K562 (cell line): ENCODE measurements around the gene INHBC. TPM values are rescaled to one million over a fixed set of nuclear protein-coding genes. Genes with fewer than 3 reads are reported as not detected.

Experiments
- ATAC-seq: fragments of 200-7000 bp; cut with Tn5 transposase; 3 replicates; pipeline ENCODE4 v1.9.1; 2020; ENCODE audit warnings: moderate library complexity
- BruUV-seq: library from RNA; stranded (reverse); fragments of 400-500 nt; replicated peaks from 2 replicates; lab custom pipeline; 2021; lab: Mats Ljungman, UMichigan
- CTCF ChIA-PET: fragments of 300-600 bp; formaldehyde crosslinking; extraction: SDS; loops from one replicate; lab custom pipeline; 2021; ENCODE audit warnings: low intra/inter-chr PET ratio; lab: Yijun Ruan, JAX
- POLR2A ChIA-PET: fragments of 300-600, 350-650 bp; sonication (Branson Sonifier 250); formaldehyde crosslinking; extraction: SDS; loops from one replicate; lab custom pipeline; 2021; ENCODE audit warnings: antibody characterized with exemption, inconsistent platforms; lab: Yijun Ruan, JAX
- DNase-seq, 4 experiments: peaks; one replicate each; pipeline versions ENCODE4 v3.0.0 to v3.0.0-alpha.2; 2011 to 2018; ENCODE audit warnings: low spot score in 3 of 4, mixed read lengths in 3 of 4; ENCODE audit errors: extremely low read depth in 1 of 4
- FAIRE-seq: peaks from 2 replicates; lab custom pipeline; 2011; peaks lifted over from hg19 to GRCh38; lab: Jason Lieb, UNC
- H2AFZ ChIP-seq: 2 replicates; pipeline ENCODE4 v1.6.0; 2011; ENCODE audit warnings: low read depth, low read length, control low read depth, inconsistent platforms
- H3K27ac ChIP-seq: fragments of 200-600 bp; 3 replicates; pipeline ENCODE4 v1.8.0; 2011; ENCODE audit warnings: low read depth, mild to moderate bottlenecking, control low read depth, inconsistent platforms, low read length, moderate library complexity, mixed read lengths; ENCODE audit errors: extremely low read depth
- H3K27me3 ChIP-seq, 2 experiments: fragments of 300-600 bp in 1 of 2; 2 replicates in 1 of 2; 3 replicates in 1 of 2; pipeline versions ENCODE4 v1.6.0 to v1.8.0; 2011; ENCODE audit warnings: inconsistent platforms in 2 of 2, low read length in 2 of 2, mild to moderate bottlenecking in 1 of 2, mixed read lengths in 1 of 2, moderate library complexity in 1 of 2; ENCODE audit not compliant: control insufficient read depth in 2 of 2, insufficient read depth in 2 of 2
- H3K36me3 ChIP-seq: fragments of 300-600 bp; 3 replicates; pipeline ENCODE4 v1.8.0; 2011; ENCODE audit warnings: mild to moderate bottlenecking, low read length, inconsistent platforms; ENCODE audit not compliant: control insufficient read depth, insufficient read depth
- H3K4me1 ChIP-seq, 2 experiments: fragments of 200-600 bp in 1 of 2; replicated peaks in 1 of 2; 2 replicates in 1 of 2; 3 replicates in 1 of 2; pipeline versions ENCODE4 v1.5.1 to v1.8.0; 2011; ENCODE audit warnings: inconsistent platforms in 2 of 2, low read length in 2 of 2, mild to moderate bottlenecking in 1 of 2, mixed read lengths in 1 of 2, moderate library complexity in 1 of 2; ENCODE audit not compliant: control insufficient read depth in 2 of 2, insufficient read depth in 2 of 2
- H3K4me2 ChIP-seq: 2 replicates; pipeline ENCODE4 v1.6.1; 2011; ENCODE audit warnings: low read length, control low read depth, inconsistent platforms, mixed read lengths; ENCODE audit not compliant: insufficient read depth
- H3K4me3 ChIP-seq: fragments of 200-600 bp; sonication (generic), shearing (Covaris generic); 2 replicates; pipeline ENCODE4 v1.5.1; 2016; ENCODE audit warnings: control low read depth, inconsistent platforms
- H3K79me2 ChIP-seq: fragments of 200-600 bp; 3 replicates; pipeline ENCODE4 v1.8.0; 2011; ENCODE audit warnings: low read length, inconsistent platforms; ENCODE audit not compliant: control insufficient read depth, insufficient read depth
- H3K9ac ChIP-seq, 2 experiments: 2 replicates each; pipeline versions ENCODE4 v1.6.0 to v1.6.1; 2011; ENCODE audit warnings: low read depth in 2 of 2, low read length in 2 of 2, control low read depth in 1 of 2, inconsistent platforms in 1 of 2, mild to moderate bottlenecking in 1 of 2, mixed read lengths in 1 of 2; ENCODE audit not compliant: insufficient read depth in 1 of 2
- H3K9me1 ChIP-seq: one replicate; pipeline ENCODE4 v1.6.0; 2011; ENCODE audit warnings: inconsistent platforms, mild to moderate bottlenecking, low read length, moderate library complexity; ENCODE audit not compliant: control insufficient read depth, insufficient read depth
- H3K9me3 ChIP-seq: replicated peaks from 2 replicates; pipeline ENCODE4 v1.5.1; 2011; ENCODE audit warnings: low read depth, low read length, inconsistent platforms; ENCODE audit not compliant: control insufficient read depth, insufficient read depth
- H4K20me1 ChIP-seq: replicated peaks from 2 replicates; pipeline ENCODE4 v1.6.1; 2011; ENCODE audit warnings: low read length, inconsistent platforms, mixed read lengths; ENCODE audit not compliant: control insufficient read depth, insufficient read depth
- CTBP1 ChIP-seq: fragments of 450-650 bp; IDR thresholded peaks from 2 replicates; pipeline ENCODE4 v1.6.1; 2016; ENCODE audit warnings: borderline replicate concordance
- MAFK ChIP-seq: IDR thresholded peaks from 2 replicates; pipeline ENCODE4 v1.6.1; 2011; ENCODE audit warnings: low read length, improper control_type of control experiment
- PTTG1 ChIP-seq: fragments of 450-650 bp; IDR thresholded peaks from 2 replicates; pipeline ENCODE4 v1.6.1; 2016; ENCODE audit warnings: low read depth, mild to moderate bottlenecking, missing genetic modification characterization, missing compliant biosample characterization
- RBM17 ChIP-seq: fragments of 200-400 bp; formaldehyde crosslinking; IDR thresholded peaks from 2 replicates; pipeline ENCODE4 v1.6.1; 2017; ENCODE audit warnings: low read depth, mild to moderate bottlenecking, low read length, borderline replicate concordance
- RHOXF2B ChIP-seq: fragments of 250-450 bp; sonication (Bioruptor Pico); conservative IDR thresholded peaks from 2 replicates; pipeline ENCODE4 v1.5.1; 2021
- ZC3H4 ChIP-seq: sonication (generic); formaldehyde crosslinking; IDR thresholded peaks from 2 replicates; pipeline ENCODE4 v1.9.0; 2021; ENCODE audit warnings: missing genetic modification reagents, borderline replicate concordance
- WGBS: fragments of 100-300 bp; shearing (Covaris generic); methylation state at CpG from one replicate; pipeline ENCODE4 v1.1.6; 2016; ENCODE audit warnings: low coverage, mixed read lengths; ENCODE audit not compliant: insufficient coverage; ENCODE audit errors: missing lambda C conversion rate; 5-methylcytosine and 5-hydroxymethylcytosine counted together
- in situ Hi-C: fragments of 300-500 bp; cut with MboI; formaldehyde crosslinking; loops from 4 replicates; pipeline ENCODE4 v1.15.0; 2018; ENCODE audit warnings: inconsistent platforms, mixed read lengths
- intact Hi-C: fragments of 100-400 bp; cut with micrococcal nuclease; formaldehyde crosslinking; loops from 2 replicates; pipeline ENCODE4 v1.14.2; 2022
- polyA plus RNA-seq, 8 experiments: library from polyadenylated mRNA; depleted of rRNA in 4 of 8; stranded (reverse) in 5 of 8; unstranded in 3 of 8; fragments of >200 nt; fragmentation: Nextera tagmentation in 2 of 8; fragmentation: Illumina TruSeq in 1 of 8; extraction: Ambion mirVana in 2 of 8; extraction: Trizol in 1 of 8; gene quantifications; 2 replicates each; pipeline versions ENCODE4 v1.2.1 to v1.2.3, GENCODE V29; 2011 to 2014; ENCODE audit warnings: inconsistent platforms in 1 of 8, missing spikeins in 1 of 8
- total RNA-seq, 7 experiments: library from RNA; depleted of rRNA in 6 of 7; stranded (reverse); fragments of >200 nt in 6 of 7; fragmentation: Illumina TruSeq in 2 of 7; extraction: Trizol in 2 of 7; gene quantifications; 2 replicates each; pipeline versions ENCODE4 v1.2.1 to v1.2.3, GENCODE V29; 2011 to 2021; ENCODE audit warnings: low replicate concordance in 1 of 7
- TF ChIP-seq, protein P1 (sequence below): fragments of 200-600 bp; sonication (generic); IDR thresholded peaks from one replicate; pipeline ENCODE4 v1.6.1; 2012; ENCODE audit warnings: mild to moderate bottlenecking, low read depth, low read length, inconsistent platforms
- TF ChIP-seq, protein P2 (sequence below): fragments of 200-400 bp; formaldehyde crosslinking; IDR thresholded peaks from 2 replicates; pipeline ENCODE4 v1.6.1; 2017; ENCODE audit warnings: mild to moderate bottlenecking, low read depth, low read length, moderate library complexity

INHBC gene
- total and polyA plus RNA-seq, 9 of the 15 experiments (the other 6 are each of a cell fraction or from before 2014, with no cell fraction given), result 0.07 to 0.24 (median 0.15) TPM; not detected in 4

DNA sequence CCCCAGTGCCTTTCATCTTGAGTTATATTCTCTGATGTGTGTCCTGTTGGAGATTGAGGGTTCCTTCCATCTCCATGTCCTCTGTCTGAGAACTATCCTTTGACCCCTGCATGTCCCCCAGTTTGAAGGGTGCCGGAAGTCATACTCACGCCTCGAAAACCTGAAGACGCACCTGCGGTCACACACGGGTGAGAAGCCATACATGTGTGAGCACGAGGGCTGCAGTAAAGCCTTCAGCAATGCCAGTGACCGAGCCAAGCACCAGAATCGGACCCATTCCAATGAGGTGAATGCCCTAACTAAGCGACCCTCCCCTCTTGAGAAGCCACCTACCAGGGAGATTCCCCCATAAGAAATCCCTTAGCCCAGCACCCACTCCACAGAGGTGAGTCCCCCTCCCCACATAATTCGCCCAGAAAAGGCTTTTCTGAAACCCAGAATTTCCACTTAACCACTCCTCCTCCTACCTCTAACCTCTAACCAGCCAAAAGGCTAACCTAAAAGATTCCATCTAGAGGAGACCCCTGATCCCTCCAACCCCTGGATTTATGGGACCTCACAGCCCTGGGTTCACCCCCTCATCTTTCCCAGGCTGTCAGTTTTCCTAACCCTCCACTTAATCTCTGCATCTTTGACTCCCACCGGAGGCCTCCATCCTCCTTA, 32.8 kb downstream of the INHBC start:
- no peaks in the 10 kb centered on the region for H3K36me3 ChIP-seq
- H3K9ac ChIP-seq, result no peak overlapping the region; a peak in 1 of 4 replicates
- CTCF ChIA-PET, result no interaction called here
- H3K9me3 ChIP-seq, result no peaks in the 10 kb centered on the region
- no peak for FAIRE-seq
- H3K9me1 ChIP-seq, result no peaks in the 10 kb centered on the region
- in situ Hi-C loops, result no loop called here
- POLR2A ChIA-PET, result interaction anchor here (0.7 to 1.1 kb wide), 2 partner anchors 20 to 34 kb away, joined by 3 read pairs; no protein-coding TSS in a partner anchor
- no peak overlapping the region for H2AFZ ChIP-seq
- 24% methylated on average over 12 of the region's 12 CpGs for WGBS
- no peak for ATAC-seq
- intact Hi-C loops, result no loop called here
- no peaks in the 10 kb centered on the region for H4K20me1 ChIP-seq
- no peak overlapping the region for H3K4me2 ChIP-seq
- no peak overlapping the region for H3K4me3 ChIP-seq
- H3K79me2 ChIP-seq, result no peaks in the 10 kb centered on the region
- no TSS peak for BruUV-seq
- peaks cover 8 to 13% of the 10 kb centered on the region in 2 experiments for H3K4me1 ChIP-seq
- DNase-seq, result no peak
- H3K27ac ChIP-seq, result no peak overlapping the region
- H3K27me3 ChIP-seq, result peaks cover 16 to 52% of the 10 kb centered on the region in 2 experiments; a peak in 3 of 5 replicates
- TF ChIP-seq CTBP1 (no peak), RHOXF2B (CRISPR knock-in tag) (no peak), ZC3H4 (CRISPR knock-in tag) (no peak), PTTG1 (no peak), MAFK (no peak), RBM17 (no peak)
- TF ChIP-seq, protein P1, sequence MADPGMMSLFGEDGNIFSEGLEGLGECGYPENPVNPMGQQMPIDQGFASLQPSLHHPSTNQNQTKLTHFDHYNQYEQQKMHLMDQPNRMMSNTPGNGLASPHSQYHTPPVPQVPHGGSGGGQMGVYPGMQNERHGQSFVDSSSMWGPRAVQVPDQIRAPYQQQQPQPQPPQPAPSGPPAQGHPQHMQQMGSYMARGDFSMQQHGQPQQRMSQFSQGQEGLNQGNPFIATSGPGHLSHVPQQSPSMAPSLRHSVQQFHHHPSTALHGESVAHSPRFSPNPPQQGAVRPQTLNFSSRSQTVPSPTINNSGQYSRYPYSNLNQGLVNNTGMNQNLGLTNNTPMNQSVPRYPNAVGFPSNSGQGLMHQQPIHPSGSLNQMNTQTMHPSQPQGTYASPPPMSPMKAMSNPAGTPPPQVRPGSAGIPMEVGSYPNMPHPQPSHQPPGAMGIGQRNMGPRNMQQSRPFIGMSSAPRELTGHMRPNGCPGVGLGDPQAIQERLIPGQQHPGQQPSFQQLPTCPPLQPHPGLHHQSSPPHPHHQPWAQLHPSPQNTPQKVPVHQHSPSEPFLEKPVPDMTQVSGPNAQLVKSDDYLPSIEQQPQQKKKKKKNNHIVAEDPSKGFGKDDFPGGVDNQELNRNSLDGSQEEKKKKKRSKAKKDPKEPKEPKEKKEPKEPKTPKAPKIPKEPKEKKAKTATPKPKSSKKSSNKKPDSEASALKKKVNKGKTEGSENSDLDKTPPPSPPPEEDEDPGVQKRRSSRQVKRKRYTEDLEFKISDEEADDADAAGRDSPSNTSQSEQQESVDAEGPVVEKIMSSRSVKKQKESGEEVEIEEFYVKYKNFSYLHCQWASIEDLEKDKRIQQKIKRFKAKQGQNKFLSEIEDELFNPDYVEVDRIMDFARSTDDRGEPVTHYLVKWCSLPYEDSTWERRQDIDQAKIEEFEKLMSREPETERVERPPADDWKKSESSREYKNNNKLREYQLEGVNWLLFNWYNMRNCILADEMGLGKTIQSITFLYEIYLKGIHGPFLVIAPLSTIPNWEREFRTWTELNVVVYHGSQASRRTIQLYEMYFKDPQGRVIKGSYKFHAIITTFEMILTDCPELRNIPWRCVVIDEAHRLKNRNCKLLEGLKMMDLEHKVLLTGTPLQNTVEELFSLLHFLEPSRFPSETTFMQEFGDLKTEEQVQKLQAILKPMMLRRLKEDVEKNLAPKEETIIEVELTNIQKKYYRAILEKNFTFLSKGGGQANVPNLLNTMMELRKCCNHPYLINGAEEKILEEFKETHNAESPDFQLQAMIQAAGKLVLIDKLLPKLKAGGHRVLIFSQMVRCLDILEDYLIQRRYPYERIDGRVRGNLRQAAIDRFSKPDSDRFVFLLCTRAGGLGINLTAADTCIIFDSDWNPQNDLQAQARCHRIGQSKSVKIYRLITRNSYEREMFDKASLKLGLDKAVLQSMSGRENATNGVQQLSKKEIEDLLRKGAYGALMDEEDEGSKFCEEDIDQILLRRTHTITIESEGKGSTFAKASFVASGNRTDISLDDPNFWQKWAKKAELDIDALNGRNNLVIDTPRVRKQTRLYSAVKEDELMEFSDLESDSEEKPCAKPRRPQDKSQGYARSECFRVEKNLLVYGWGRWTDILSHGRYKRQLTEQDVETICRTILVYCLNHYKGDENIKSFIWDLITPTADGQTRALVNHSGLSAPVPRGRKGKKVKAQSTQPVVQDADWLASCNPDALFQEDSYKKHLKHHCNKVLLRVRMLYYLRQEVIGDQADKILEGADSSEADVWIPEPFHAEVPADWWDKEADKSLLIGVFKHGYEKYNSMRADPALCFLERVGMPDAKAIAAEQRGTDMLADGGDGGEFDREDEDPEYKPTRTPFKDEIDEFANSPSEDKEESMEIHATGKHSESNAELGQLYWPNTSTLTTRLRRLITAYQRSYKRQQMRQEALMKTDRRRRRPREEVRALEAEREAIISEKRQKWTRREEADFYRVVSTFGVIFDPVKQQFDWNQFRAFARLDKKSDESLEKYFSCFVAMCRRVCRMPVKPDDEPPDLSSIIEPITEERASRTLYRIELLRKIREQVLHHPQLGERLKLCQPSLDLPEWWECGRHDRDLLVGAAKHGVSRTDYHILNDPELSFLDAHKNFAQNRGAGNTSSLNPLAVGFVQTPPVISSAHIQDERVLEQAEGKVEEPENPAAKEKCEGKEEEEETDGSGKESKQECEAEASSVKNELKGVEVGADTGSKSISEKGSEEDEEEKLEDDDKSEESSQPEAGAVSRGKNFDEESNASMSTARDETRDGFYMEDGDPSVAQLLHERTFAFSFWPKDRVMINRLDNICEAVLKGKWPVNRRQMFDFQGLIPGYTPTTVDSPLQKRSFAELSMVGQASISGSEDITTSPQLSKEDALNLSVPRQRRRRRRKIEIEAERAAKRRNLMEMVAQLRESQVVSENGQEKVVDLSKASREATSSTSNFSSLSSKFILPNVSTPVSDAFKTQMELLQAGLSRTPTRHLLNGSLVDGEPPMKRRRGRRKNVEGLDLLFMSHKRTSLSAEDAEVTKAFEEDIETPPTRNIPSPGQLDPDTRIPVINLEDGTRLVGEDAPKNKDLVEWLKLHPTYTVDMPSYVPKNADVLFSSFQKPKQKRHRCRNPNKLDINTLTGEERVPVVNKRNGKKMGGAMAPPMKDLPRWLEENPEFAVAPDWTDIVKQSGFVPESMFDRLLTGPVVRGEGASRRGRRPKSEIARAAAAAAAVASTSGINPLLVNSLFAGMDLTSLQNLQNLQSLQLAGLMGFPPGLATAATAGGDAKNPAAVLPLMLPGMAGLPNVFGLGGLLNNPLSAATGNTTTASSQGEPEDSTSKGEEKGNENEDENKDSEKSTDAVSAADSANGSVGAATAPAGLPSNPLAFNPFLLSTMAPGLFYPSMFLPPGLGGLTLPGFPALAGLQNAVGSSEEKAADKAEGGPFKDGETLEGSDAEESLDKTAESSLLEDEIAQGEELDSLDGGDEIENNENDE, result no peak
- TF ChIP-seq, protein P2, sequence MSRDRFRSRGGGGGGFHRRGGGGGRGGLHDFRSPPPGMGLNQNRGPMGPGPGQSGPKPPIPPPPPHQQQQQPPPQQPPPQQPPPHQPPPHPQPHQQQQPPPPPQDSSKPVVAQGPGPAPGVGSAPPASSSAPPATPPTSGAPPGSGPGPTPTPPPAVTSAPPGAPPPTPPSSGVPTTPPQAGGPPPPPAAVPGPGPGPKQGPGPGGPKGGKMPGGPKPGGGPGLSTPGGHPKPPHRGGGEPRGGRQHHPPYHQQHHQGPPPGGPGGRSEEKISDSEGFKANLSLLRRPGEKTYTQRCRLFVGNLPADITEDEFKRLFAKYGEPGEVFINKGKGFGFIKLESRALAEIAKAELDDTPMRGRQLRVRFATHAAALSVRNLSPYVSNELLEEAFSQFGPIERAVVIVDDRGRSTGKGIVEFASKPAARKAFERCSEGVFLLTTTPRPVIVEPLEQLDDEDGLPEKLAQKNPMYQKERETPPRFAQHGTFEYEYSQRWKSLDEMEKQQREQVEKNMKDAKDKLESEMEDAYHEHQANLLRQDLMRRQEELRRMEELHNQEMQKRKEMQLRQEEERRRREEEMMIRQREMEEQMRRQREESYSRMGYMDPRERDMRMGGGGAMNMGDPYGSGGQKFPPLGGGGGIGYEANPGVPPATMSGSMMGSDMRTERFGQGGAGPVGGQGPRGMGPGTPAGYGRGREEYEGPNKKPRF, result no peak
